ENCODE data around the gene CCL24. TPM values are rescaled to one million over a fixed set of nuclear protein-coding genes. Genes with fewer than 3 reads are reported as not detected.
"Not testable (repeated sequence)": the region's sequence is repeated elsewhere in the genome, so short reads cannot be mapped to it uniquely, and the experiment has no call there.

Gene CCL24
- total RNA-seq, 4 donors from 2014 or later, result 1.8 to 6.0 (median 2.2) TPM; not detected in 1

GRCh38 chr7:75802552-75802821, 11.1 kb downstream of the CCL24 start:
- no peak for DNase-seq
- in situ Hi-C loops (cut with MboI; ENCODE audit: low pct_ligation_motif_present in 1 of 4, low pct_unique_long_range_greater_than_20kb in 1 of 4, low sequenced_read_pairs in 3 of 4) (no loop called here), intact Hi-C loops (cut with DNase I; ENCODE audit: low total_unique reads) (no loop called here)
- Histone ChIP-seq H3K4me3 (no peak overlapping the region), H3K36me3 (no peaks in the 10 kb centered on the region), H3K4me1 (no peaks in the 10 kb centered on the region), H3K27ac (no peak overlapping the region), H3K9me3 (peaks cover 7 to 12% of the 10 kb centered on the region in 2 donors), H3K27me3 (no peaks in the 10 kb centered on the region)
- 86 to 88% methylated on average over 3 to 5 of the region's 5 CpGs for WGBS, 2 donors (ENCODE audit: low coverage in 1 of 2)
- TF ChIP-seq EP300 (IDR thresholded peaks at IDR 0.05; ENCODE audit: low read depth) (no peak), CTCF (IDR thresholded peaks at IDR 0.05) (no peak), POLR2AphosphoS5 (IDR thresholded peaks at IDR 0.05) (no peak), POLR2A (IDR thresholded peaks at IDR 0.05) (no peak)

GRCh38 chr7:75798770-75799169, 14.8 kb downstream of the CCL24 start:
- Histone ChIP-seq H3K36me3 (no peaks in the 10 kb centered on the region), H3K27ac (no peak overlapping the region), H3K4me3 (no peak overlapping the region), H3K9me3 (no peaks in the 10 kb centered on the region), H3K27me3 (no peaks in the 10 kb centered on the region), H3K4me1 (peaks cover 0 to 5% (median 0%) of the 10 kb centered on the region in 4 donors)
- TF ChIP-seq CTCF (IDR thresholded peaks at IDR 0.05), result no peak
- no peak for TF ChIP-seq EP300 (IDR thresholded peaks at IDR 0.05; ENCODE audit: low read depth)
- no peak for TF ChIP-seq POLR2A (IDR thresholded peaks at IDR 0.05)
- peak in 1 of 3 donors; percentile 39 for TF ChIP-seq POLR2AphosphoS5 (IDR thresholded peaks at IDR 0.05)
- DNase-seq, result peak; percentile 32
- intact Hi-C loops (cut with DNase I; ENCODE audit: low total_unique reads), result no loop called here
- 34 to 53% methylated on average over 2 to 4 of the region's 4 CpGs for WGBS, 2 donors (ENCODE audit: low coverage in 1 of 2)
- in situ Hi-C loops (cut with MboI; ENCODE audit: low pct_ligation_motif_present in 1 of 4, low pct_unique_long_range_greater_than_20kb in 1 of 4, low sequenced_read_pairs in 3 of 4), result no loop called here

GRCh38 chr7:75796420-75796819, 17.2 kb downstream of the CCL24 start:
- TF ChIP-seq EP300 (IDR thresholded peaks at IDR 0.05; ENCODE audit: low read depth), result no peak
- TF ChIP-seq POLR2AphosphoS5 (IDR thresholded peaks at IDR 0.05), result no peak
- TF ChIP-seq POLR2A (IDR thresholded peaks at IDR 0.05), result no peak
- Histone ChIP-seq H3K27me3 (no peaks in the 10 kb centered on the region), H3K4me1 (peaks cover 0 to 15% (median 7%) of the 10 kb centered on the region in 4 donors), H3K4me3 (no peak overlapping the region), H3K36me3 (no peaks in the 10 kb centered on the region), H3K9me3 (no peaks in the 10 kb centered on the region), H3K27ac (peak overlapping the region in 2 of 4 donors; percentile 46 to 57)
- intact Hi-C loops (cut with DNase I; ENCODE audit: low total_unique reads) (no loop called here), in situ Hi-C loops (cut with MboI; ENCODE audit: low pct_ligation_motif_present in 1 of 4, low pct_unique_long_range_greater_than_20kb in 1 of 4, low sequenced_read_pairs in 3 of 4) (no loop called here)
- no peak for DNase-seq
- 76 to 88% methylated on average over 5 to 6 of the region's 6 CpGs for WGBS, 2 donors (ENCODE audit: low coverage in 1 of 2)

GRCh38 chr7:75795831-75796285, 17.7 kb downstream of the CCL24 start:
- Histone ChIP-seq H3K27ac (peak overlapping the region; percentile 0 to 61 (median 32)), H3K4me3 (no peak overlapping the region), H3K36me3 (no peaks in the 10 kb centered on the region), H3K4me1 (peaks cover 0 to 21% (median 11%) of the 10 kb centered on the region in 4 donors), H3K27me3 (no peaks in the 10 kb centered on the region), H3K9me3 (no peaks in the 10 kb centered on the region)
- TF ChIP-seq EP300 (IDR thresholded peaks at IDR 0.05; ENCODE audit: low read depth) (peak; percentile 70), POLR2AphosphoS5 (IDR thresholded peaks at IDR 0.05) (peak in 2 of 3 donors; percentile 33 to 57), POLR2A (IDR thresholded peaks at IDR 0.05) (no peak), CTCF (IDR thresholded peaks at IDR 0.05) (no peak)
- peak; percentile 41 for DNase-seq
- in situ Hi-C loops (cut with MboI; ENCODE audit: low pct_ligation_motif_present in 1 of 4, low pct_unique_long_range_greater_than_20kb in 1 of 4, low sequenced_read_pairs in 3 of 4), result no loop called here
- intact Hi-C loops (cut with DNase I; ENCODE audit: low total_unique reads), result no loop called here
- 63% methylated on average over 9 of the region's 9 CpGs; no CpG with 5 or more reads in 1 of the 2 donors for WGBS, 2 donors (ENCODE audit: low coverage in 1 of 2)

- DNase-seq, result no peak
- H3K27ac ChIP-seq, result no peak overlapping the region
- peaks cover 0 to 21% (median 11%) of the 10 kb centered on the region in 4 donors for H3K4me1 ChIP-seq
- H3K36me3 ChIP-seq, result no peaks in the 10 kb centered on the region
- 87 to 91% methylated on average over 2 of the region's 2 CpGs for whole genome bisulfite sequencing, 2 donors (ENCODE audit: low coverage in 1 of 2)
- no peaks in the 10 kb centered on the region for H3K27me3 ChIP-seq
- intact Hi-C loops (cut with DNase I; ENCODE audit: low total_unique reads) (no loop called here), in situ Hi-C loops (cut with MboI; ENCODE audit: low pct_ligation_motif_present in 1 of 4, low pct_unique_long_range_greater_than_20kb in 1 of 4, low sequenced_read_pairs in 3 of 4) (no loop called here)
- no peaks in the 10 kb centered on the region for H3K9me3 ChIP-seq
- no peak overlapping the region for H3K4me3 ChIP-seq
- TF ChIP-seq POLR2AphosphoS5 (IDR thresholded peaks at IDR 0.05) (no peak), CTCF (IDR thresholded peaks at IDR 0.05) (no peak), EP300 (IDR thresholded peaks at IDR 0.05; ENCODE audit: low read depth) (no peak)
These were observed 19.9 kb downstream of the CCL24 start for GRCh38 chr7:75793676-75794075.

- H3K36me3 ChIP-seq; DNase-seq; H3K27me3 ChIP-seq; intact Hi-C loops (cut with DNase I; ENCODE audit: low total_unique reads); in situ Hi-C loops (cut with MboI; ENCODE audit: low pct_ligation_motif_present in 1 of 4, low pct_unique_long_range_greater_than_20kb in 1 of 4, low sequenced_read_pairs in 3 of 4); H3K9me3 ChIP-seq; H3K4me3 ChIP-seq: not testable (repeated sequence)
- Histone ChIP-seq H3K27ac (peak overlapping the region in 2 of 4 donors; percentile 72 to 83), H3K4me1 (peaks cover 0 to 21% (median 11%) of the 10 kb centered on the region in 4 donors)
- WGBS, 2 donors (ENCODE audit: low coverage in 1 of 2), result 91 to 100% methylated on average over 2 to 5 of the region's 5 CpGs
These were observed 21.0 kb downstream of the CCL24 start for GRCh38 chr7:75792567-75792966.

Data from transverse colon (tissue), 4 donors.